HG02970 (cell line): Measurements from ENCODE around the gene ABCC8.

Experiments
- ATAC-seq: cut with Tn5 transposase; IDR thresholded peaks from one replicate; pipeline ENCODE4 v1.9.1; 2021; ENCODE audit warnings: mild to moderate bottlenecking, moderate library complexity, moderate number of reproducible peaks; ENCODE audit not compliant: unreplicated experiment, low FRiP score

The ABCC8 gene

GRCh38 chr11:17368551-17368950 is 108.1 kb downstream of the ABCC8 start:
- no peak for ATAC-seq

GRCh38 chr11:17366495-17366894 is 110.2 kb downstream of the ABCC8 start:
- ATAC-seq: no peak

- no peak for ATAC-seq
Measured at GRCh38 chr11:17354601-17354991, 122.0 kb downstream of the ABCC8 start.

- no peak for ATAC-seq
Measured at GRCh38 chr11:17353821-17354600, 122.6 kb downstream of the ABCC8 start.

GRCh38 chr11:17352950-17353820 is 123.5 kb downstream of the ABCC8 start:
- no peak for ATAC-seq

- no peak for ATAC-seq
Measured at GRCh38 chr11:17351510-17352176, 125.0 kb downstream of the ABCC8 start, which contains the start of gene NCR3LG1. TSS of gene NCR3LG1 (plus strand) at chr11:17351800. CDS start at chr11:17351970, 170 bp downstream.

- no peak for ATAC-seq
Measured at GRCh38 chr11:17351172-17351509, 125.5 kb downstream of the ABCC8 start.

- no peak for ATAC-seq
Measured at GRCh38 chr11:17350455-17351171, 126.0 kb downstream of the ABCC8 start.

- ATAC-seq: no peak
Measured at GRCh38 chr11:17347676-17348075, 129.0 kb downstream of the ABCC8 start.

- ATAC-seq: no peak
Measured at GRCh38 chr11:17343907-17344306, 132.7 kb downstream of the ABCC8 start.

- ATAC-seq: no peak
Measured at GRCh38 chr11:17343257-17343656, 133.4 kb downstream of the ABCC8 start.
